Pancreas (tissue), 10 donors: ENCODE measurements around the gene DLL3. TPM values are rescaled to one million over a fixed set of nuclear protein-coding genes. Genes with fewer than 3 reads are reported as not detected.
A peak's percentile ranks its signal among the peaks of the same experiment; 100 is the strongest.
"Not testable (repeated sequence)": the region's sequence is repeated elsewhere in the genome, so short reads cannot be mapped to it uniquely, and the experiment has no call there.

ENCODE experiments used
- ATAC-seq, 4 donors: fragments of 200-7000 bp; cut with Tn5 transposase; one replicate each; pipeline versions ENCODE4 v1.8.0 to v1.9.1; 2020; ENCODE audit warnings: mild to moderate bottlenecking in 4 of 4, moderate library complexity in 4 of 4
- DNase-seq, 6 donors: peaks; one replicate each; pipeline ENCODE4 v3.0.0-alpha.2; 2020
- FAIRE-seq: peaks from 2 replicates; lab custom pipeline; 2012; peaks lifted over from hg19 to GRCh38; lab: Jason Lieb, UNC
- H3K27ac ChIP-seq, 4 donors: fragments of 200-600 bp; sonication (generic); 1 replicate in 3 of 4; 2 replicates in 1 of 4; pipeline versions ENCODE4 v1.5.0 to v1.8.0; 2020
- H3K27me3 ChIP-seq, 4 donors: fragments of 200-600 bp; one replicate each; pipeline ENCODE4 v1.8.0; 2021
- H3K36me3 ChIP-seq, 3 donors: fragments of 200-600 bp; sonication (generic) in 1 of 3; one replicate each; pipeline versions ENCODE4 v1.5.0 to v1.8.0; 2020 to 2021
- H3K4me1 ChIP-seq, 3 donors: fragments of 200-600 bp; one replicate each; pipeline ENCODE4 v1.8.0; 2021
- H3K4me3 ChIP-seq, 4 donors: fragments of 200-600 bp; sonication (generic) in 2 of 4; one replicate each; pipeline versions ENCODE4 v1.5.0 to v1.8.0; 2020 to 2021
- H3K9me3 ChIP-seq, 4 donors: fragments of 200-600 bp; one replicate each; pipeline ENCODE4 v1.8.0; 2021
- WGBS, 2 donors: extraction: QIAGEN DNeasy Blood & Tissue Kit; methylation state at CpG; one replicate each; pipeline ENCODE4 v1.1.7; 2013; 5-methylcytosine and 5-hydroxymethylcytosine counted together
- intact Hi-C, 3 donors: fragments of 100-400 bp; cut with DNase I; formaldehyde crosslinking; loops; one replicate each; pipeline versions ENCODE4 v1.11.1 to v1.14.2; 2022
- polyA plus RNA-seq, 2 donors: library from polyadenylated mRNA; stranded (reverse); fragments of 200-250 nt; gene quantifications; one replicate each; pipeline ENCODE4 v1.2.3, GENCODE V29; 2013
- total RNA-seq, 6 donors: library from RNA; stranded (reverse); fragmentation: NEBNext Ultra II Directional in 4 of 6; extraction: Animal tissue kit (Norgen Biotek cat#: 25700) in 4 of 6; gene quantifications; one replicate each; pipeline versions ENCODE4 v1.2.1 to v1.2.4, GENCODE V29; 2021 to 2023
- TF ChIP-seq, protein P1 (sequence below), 4 donors: fragments of 200-600 bp; sonication (generic) in 3 of 4; IDR thresholded peaks; one replicate each; pipeline versions ENCODE4 v1.5.0 to v1.8.0; 2021; ENCODE audit warnings: antibody characterized with exemption in 4 of 4
- donor health status: healthy with polysubstance abuse.
- donor health status: DM: no; HTN: no; CAD: no; lungs with moderate emphysema.
- donor health status: DM: no; HTN: no; CAD: no.
- donor health status: control.
- donor health status: control.
- donor health status: Bipolar disorder and iron deficiency.
- donor health status: DM: yes; HTN: yes; CAD: no.
- donor health status: DM: no; HTN: no; CAD: no.
- donor health status: DM: no; HTN: no; CAD: no.
- donor health status: DM: yes; HTN: yes; CAD: no.

Gene DLL3
- total and polyA plus RNA-seq, 8 donors: 0.13 to 0.14 TPM; not detected in 6

DNA sequence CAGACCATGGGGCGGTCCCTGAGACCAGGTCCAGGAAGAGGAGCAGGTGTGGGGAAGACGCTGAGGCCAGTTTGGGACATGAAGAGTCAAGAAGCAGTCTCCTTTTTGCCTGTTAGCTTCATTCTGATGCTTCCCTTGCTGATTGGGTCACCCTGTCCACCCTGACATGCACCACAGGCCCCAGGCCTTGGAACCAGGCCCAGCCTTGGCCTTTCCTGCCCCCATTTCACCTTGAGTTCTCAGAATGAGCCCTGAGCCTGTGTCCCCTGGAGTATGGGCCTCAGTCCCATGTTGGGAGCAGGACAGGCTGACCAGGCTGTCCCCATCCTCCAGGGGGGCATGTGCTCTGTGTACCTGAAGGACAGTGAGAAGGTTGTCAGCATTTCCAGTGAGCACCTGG lies 23.0 kb upstream of the DLL3 start:
- TF ChIP-seq, protein P1, sequence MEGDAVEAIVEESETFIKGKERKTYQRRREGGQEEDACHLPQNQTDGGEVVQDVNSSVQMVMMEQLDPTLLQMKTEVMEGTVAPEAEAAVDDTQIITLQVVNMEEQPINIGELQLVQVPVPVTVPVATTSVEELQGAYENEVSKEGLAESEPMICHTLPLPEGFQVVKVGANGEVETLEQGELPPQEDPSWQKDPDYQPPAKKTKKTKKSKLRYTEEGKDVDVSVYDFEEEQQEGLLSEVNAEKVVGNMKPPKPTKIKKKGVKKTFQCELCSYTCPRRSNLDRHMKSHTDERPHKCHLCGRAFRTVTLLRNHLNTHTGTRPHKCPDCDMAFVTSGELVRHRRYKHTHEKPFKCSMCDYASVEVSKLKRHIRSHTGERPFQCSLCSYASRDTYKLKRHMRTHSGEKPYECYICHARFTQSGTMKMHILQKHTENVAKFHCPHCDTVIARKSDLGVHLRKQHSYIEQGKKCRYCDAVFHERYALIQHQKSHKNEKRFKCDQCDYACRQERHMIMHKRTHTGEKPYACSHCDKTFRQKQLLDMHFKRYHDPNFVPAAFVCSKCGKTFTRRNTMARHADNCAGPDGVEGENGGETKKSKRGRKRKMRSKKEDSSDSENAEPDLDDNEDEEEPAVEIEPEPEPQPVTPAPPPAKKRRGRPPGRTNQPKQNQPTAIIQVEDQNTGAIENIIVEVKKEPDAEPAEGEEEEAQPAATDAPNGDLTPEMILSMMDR (IDR thresholded peaks at IDR 0.05): no peak
- FAIRE-seq: no peak
- Histone ChIP-seq H3K9me3 (no peaks in the 10 kb centered on the region), H3K4me3 (no peak overlapping the region), H3K4me1 (no peaks in the 10 kb centered on the region), H3K27ac (no peak overlapping the region), H3K36me3 (peaks cover 4 to 47% (median 40%) of the 10 kb centered on the region in 3 donors), H3K27me3 (no peaks in the 10 kb centered on the region)
- DNase-seq: no peak
- no peak for ATAC-seq
- intact Hi-C loops: no loop called here
- WGBS, 2 donors: 95 to 100% methylated on average over 2 of the region's 2 CpGs

DNA sequence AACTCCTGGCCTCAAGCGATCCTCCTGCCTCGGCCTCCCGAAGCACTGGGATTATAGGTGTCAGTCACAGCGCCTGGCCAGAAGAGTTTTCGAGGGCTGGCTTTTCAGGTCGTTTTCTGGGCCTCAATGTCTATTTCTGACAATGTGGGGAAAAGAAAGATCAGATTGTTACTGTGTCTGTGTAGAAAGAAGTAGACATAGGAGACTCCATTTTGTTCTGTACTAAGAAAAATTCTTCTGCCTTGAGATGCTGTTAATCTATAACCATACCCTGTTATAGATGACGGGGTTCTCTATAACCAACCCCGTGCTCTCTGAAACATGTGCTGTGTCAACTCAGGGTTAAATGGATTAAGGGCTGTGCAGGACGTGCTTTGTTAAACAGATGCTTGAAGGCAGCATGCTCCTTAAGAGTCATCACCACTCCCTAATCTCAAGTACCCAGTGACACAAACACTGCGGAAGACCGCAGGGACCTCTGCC lies 19.4 kb upstream of the DLL3 start:
- H3K27ac ChIP-seq, intact Hi-C loops, H3K4me1 ChIP-seq, H3K27me3 ChIP-seq, FAIRE-seq, ATAC-seq, H3K4me3 ChIP-seq, H3K9me3 ChIP-seq, DNase-seq: not testable (repeated sequence)
- WGBS, 2 donors: 71 to 75% methylated on average over 11 of the region's 11 CpGs
- peaks cover 0 to 14% (median 6%) of the 10 kb centered on the region in 3 donors for H3K36me3 ChIP-seq

DNA sequence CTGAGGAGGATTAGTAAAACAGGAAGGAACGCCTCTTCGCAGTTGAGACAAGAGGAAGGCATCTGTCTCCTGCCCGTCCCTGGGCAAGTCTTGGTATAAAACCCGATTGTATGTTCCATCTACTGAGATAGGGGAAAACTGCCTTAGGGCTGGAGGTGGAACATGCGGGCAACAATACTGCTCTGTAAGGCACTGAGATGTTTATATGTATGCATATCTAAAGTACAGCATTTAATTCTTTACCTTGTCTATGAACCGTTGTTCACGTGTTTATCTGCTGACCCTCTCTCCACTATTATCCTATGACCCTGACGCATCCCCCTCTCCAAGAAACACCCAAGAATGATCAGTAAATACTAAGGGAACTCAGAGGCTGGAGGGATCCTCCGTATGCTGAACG lies 18.8 kb upstream of the DLL3 start:
- intact Hi-C loops: no loop called here
- peaks cover 0 to 8% (median 8%) of the 10 kb centered on the region in 3 donors for H3K4me1 ChIP-seq
- FAIRE-seq: no peak
- DNase-seq: no peak
- H3K36me3 ChIP-seq: peaks cover 0 to 9% (median under 1%) of the 10 kb centered on the region in 3 donors
- ATAC-seq: no peak
- peak overlapping the region in 2 of 4 donors; percentile 31 to 73 for H3K27ac ChIP-seq
- 47% methylated on average over 10 of the region's 10 CpGs for WGBS, 2 donors
- TF ChIP-seq, protein P1 (IDR thresholded peaks at IDR 0.05): no peak
- H3K27me3 ChIP-seq: no peaks in the 10 kb centered on the region
- H3K4me3 ChIP-seq: peak overlapping the region in 2 of 4 donors; percentile 82 to 99
- H3K9me3 ChIP-seq: no peaks in the 10 kb centered on the region

DNA sequence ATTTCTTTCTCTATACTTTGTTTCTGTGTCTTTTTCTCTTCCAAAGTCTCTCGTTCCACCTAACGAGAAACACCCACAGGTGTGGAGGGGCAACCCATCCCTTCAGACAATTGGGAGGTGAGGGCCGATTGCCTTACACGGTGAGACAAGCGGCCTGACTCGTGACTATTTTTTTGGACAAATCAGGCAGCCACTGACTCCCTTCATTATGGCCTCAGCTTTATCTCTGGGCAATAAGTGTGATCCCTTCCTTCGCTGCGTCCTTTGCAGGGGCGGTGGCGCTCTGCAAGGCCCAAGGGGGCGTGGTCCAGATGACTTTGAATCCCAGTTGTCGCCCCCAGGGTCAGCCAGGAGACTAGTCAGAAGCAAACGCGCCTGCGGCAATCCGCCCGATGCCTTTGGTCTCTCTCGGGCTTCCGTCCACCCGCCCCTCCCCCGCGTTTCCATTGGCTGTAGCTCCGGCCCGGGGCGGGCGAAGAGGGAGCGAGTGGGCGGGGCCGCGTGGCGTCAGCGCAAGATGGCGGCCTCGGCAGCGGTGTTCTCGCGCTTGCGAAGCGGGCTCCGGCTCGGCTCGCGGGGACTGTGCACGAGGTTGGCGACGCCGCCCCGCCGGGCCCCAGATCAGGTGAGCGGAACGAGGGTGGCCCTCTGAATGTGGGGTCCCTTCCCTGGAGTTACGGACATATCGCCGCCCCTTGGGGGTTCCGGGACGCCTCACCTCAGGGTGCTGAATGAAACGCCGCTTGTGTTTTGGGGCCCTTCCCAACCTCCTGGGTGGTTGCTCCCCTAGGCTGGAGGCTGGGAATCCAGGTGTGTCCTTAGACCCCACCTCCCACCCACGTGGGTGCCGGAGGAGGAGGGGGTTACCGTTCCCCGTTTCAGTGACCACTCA lies 18.2 kb upstream of the DLL3 start, which contains the start of gene TIMM50:
TIMM50 (plus strand) TSS at position 502 of the 892 bp plus-strand sequence; CDS start at position 518, 16 bp downstream.
- 1% methylated on average over 60 to 62 of the region's 62 CpGs for WGBS, 2 donors
- FAIRE-seq (no peak), ATAC-seq (peak; percentile 99 to 100 (median 100)), DNase-seq (peak; percentile 95 to 99 (median 98))
- TF ChIP-seq, protein P1 (IDR thresholded peaks at IDR 0.05): no peak
- Histone ChIP-seq H3K27ac (peak within 1 kb of the TSS; percentile 31 to 73 (median 60)), H3K9me3 (no peaks in the 10 kb centered on the region), H3K36me3 (peaks cover 0 to 7% (median 0%) of the 10 kb centered on the region in 3 donors), H3K4me1 (peaks cover 0 to 8% (median 8%) of the 10 kb centered on the region in 3 donors), H3K27me3 (no peaks in the 10 kb centered on the region), H3K4me3 (peak within 1 kb of the TSS; percentile 82 to 99 (median 92))
- intact Hi-C loops: no loop called here

DNA sequence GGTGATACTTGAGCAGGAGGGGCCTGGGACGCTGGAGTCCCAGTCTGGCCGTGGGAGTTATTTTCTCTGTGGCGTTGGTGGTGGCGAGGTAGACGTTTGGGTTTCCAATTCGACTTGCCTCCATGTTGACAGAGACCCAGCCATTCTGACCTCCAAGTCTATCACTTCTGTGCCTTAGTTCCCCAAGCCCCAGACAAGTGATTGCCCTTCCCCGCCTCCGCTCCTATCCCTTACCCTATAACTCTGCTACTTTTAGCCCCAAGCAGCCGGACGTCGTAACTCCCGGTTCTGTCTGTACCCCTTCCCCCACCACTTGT lies 17.6 kb upstream of the DLL3 start:
- FAIRE-seq: no peak
- peaks cover 0 to under 1% (median 0%) of the 10 kb centered on the region in 3 donors for H3K36me3 ChIP-seq
- peak overlapping the region; percentile 82 to 99 (median 92) for H3K4me3 ChIP-seq
- TF ChIP-seq, protein P1 (IDR thresholded peaks at IDR 0.05): no peak
- intact Hi-C loops: no loop called here
- no peak for DNase-seq
- no peak for ATAC-seq
- H3K27me3 ChIP-seq: no peaks in the 10 kb centered on the region
- 0 to 2% methylated on average over 12 of the region's 12 CpGs for WGBS, 2 donors
- H3K9me3 ChIP-seq: no peaks in the 10 kb centered on the region
- H3K4me1 ChIP-seq: peaks cover 0 to 8% (median 8%) of the 10 kb centered on the region in 3 donors
- H3K27ac ChIP-seq: peak overlapping the region; percentile 31 to 73 (median 60)
